ENCODE results near the gene CCDC170.

Gene CCDC170

GRCh38 chr6:151624900-151625536 lies 131.2 kb downstream of the CCDC170 start:
- Histone ChIP-seq H3K4me1 (ENCODE audit: insufficient read depth, low read length) (peaks cover 25% of the 10 kb centered on the region; the same call in 1 of the 2 replicates), H3K9ac (ENCODE audit: low read depth, low read length) (no peak overlapping the region), H3K36me3 (ENCODE audit: insufficient read depth, low read length) (no peaks in the 10 kb centered on the region)

GRCh38 chr6:151627689-151628444 lies 134.1 kb downstream of the CCDC170 start:
- no peak overlapping the region for H3K9ac ChIP-seq (ENCODE audit: low read depth, low read length)
- H3K36me3 ChIP-seq (ENCODE audit: insufficient read depth, low read length): no peaks in the 10 kb centered on the region
- peaks cover 21% of the 10 kb centered on the region; the same call in 1 of the 2 replicates for H3K4me1 ChIP-seq (ENCODE audit: insufficient read depth, low read length)
- no peaks in the 10 kb centered on the region for H3K9me3 ChIP-seq (ENCODE audit: control insufficient read depth, insufficient read depth, low read length)

More at GRCh38 chr6:151624900-151625536, 131.2 kb downstream of the CCDC170 start:
- no peaks in the 10 kb centered on the region for H3K9me3 ChIP-seq (ENCODE audit: control insufficient read depth, insufficient read depth, low read length)

GRCh38 chr6:151629791-151630190 lies 136.0 kb downstream of the CCDC170 start:
- no peaks in the 10 kb centered on the region for H3K9me3 ChIP-seq (ENCODE audit: control insufficient read depth, insufficient read depth, low read length)
- H3K36me3 ChIP-seq (ENCODE audit: insufficient read depth, low read length): no peaks in the 10 kb centered on the region
- no peak overlapping the region for H3K9ac ChIP-seq (ENCODE audit: low read depth, low read length)
- peaks cover 21% of the 10 kb centered on the region; the same call in 1 of the 2 replicates for H3K4me1 ChIP-seq (ENCODE audit: insufficient read depth, low read length)

- no peaks in the 10 kb centered on the region for H3K9me3 ChIP-seq (ENCODE audit: control insufficient read depth, insufficient read depth, low read length)
- peaks cover 21% of the 10 kb centered on the region; the same call in 1 of the 2 replicates for H3K4me1 ChIP-seq (ENCODE audit: insufficient read depth, low read length)
- H3K9ac ChIP-seq (ENCODE audit: low read depth, low read length): no peak overlapping the region
- no peaks in the 10 kb centered on the region for H3K36me3 ChIP-seq (ENCODE audit: insufficient read depth, low read length)
Measured at GRCh38 chr6:151630387-151630786, 136.6 kb downstream of the CCDC170 start.

DNA sequence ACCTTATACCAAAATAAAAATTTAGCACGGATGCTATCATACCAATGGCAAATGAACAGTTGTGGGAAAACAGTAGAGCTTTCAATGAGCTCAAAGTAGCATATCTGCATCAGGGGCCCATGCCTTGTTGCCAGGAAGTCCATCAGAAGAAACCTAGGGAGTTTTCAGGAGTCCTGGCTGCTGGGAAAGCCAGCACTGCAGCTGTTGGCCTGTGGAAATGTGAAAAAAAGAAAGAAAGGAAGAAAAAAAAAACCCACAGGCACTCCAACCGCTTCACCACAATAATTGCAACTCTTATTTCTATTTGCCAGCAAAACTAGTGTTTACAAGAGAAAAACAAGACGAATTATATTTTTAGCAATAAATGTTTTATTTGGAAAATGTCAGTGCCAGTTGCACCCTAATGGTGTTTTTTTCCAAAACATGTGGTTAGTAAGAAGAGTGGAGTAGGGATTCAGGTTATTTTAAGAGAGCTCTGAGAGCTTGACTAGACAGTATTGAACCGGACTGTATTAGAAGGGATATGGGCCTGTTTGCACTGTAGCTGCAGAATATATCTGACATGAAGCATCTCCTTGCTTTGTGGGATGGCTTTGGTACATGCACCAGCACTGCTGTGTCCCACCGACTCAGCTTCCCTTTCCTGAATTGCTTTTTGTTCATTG lies 137.3 kb downstream of the CCDC170 start:
- H3K4me1 ChIP-seq (ENCODE audit: insufficient read depth, low read length): peaks cover 21% of the 10 kb centered on the region; the same call in 1 of the 2 replicates
- H3K9ac ChIP-seq (ENCODE audit: low read depth, low read length): no peak overlapping the region
- no peaks in the 10 kb centered on the region for H3K36me3 ChIP-seq (ENCODE audit: insufficient read depth, low read length)
- H3K9me3 ChIP-seq (ENCODE audit: control insufficient read depth, insufficient read depth, low read length): no peaks in the 10 kb centered on the region

DNA sequence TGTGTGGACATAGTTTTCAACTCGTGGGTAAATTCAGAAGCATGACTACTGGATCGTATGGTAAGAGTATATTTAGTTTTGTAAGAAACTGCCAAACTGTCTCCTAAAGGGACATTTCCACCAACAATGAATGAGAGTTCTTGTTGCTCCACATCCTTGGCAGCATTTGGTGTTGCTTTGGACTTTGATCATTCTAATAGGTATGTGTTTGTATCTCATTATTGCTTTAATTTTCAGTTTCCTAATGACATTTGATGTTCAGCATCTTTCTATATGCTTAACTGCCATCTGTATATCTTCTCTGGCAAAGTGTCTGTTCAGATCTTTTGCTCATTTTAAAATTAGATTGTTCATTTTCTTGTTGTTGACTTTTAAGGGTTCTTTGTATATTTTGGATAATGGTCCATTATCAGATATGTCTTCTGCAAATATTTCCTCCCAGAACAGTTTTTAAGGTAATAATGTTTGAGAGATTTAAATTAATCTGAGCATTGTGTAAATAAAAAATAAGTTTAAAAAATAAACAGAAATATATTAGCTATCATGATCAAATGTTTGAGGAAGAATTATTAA lies 138.7 kb downstream of the CCDC170 start:
- H3K4me1 ChIP-seq (ENCODE audit: insufficient read depth, low read length): peaks cover 21% of the 10 kb centered on the region; the same call in 1 of the 2 replicates
- no peaks in the 10 kb centered on the region for H3K36me3 ChIP-seq (ENCODE audit: insufficient read depth, low read length)
- H3K9me3 ChIP-seq (ENCODE audit: control insufficient read depth, insufficient read depth, low read length): no peaks in the 10 kb centered on the region
- no peak overlapping the region for H3K9ac ChIP-seq (ENCODE audit: low read depth, low read length)

DNA sequence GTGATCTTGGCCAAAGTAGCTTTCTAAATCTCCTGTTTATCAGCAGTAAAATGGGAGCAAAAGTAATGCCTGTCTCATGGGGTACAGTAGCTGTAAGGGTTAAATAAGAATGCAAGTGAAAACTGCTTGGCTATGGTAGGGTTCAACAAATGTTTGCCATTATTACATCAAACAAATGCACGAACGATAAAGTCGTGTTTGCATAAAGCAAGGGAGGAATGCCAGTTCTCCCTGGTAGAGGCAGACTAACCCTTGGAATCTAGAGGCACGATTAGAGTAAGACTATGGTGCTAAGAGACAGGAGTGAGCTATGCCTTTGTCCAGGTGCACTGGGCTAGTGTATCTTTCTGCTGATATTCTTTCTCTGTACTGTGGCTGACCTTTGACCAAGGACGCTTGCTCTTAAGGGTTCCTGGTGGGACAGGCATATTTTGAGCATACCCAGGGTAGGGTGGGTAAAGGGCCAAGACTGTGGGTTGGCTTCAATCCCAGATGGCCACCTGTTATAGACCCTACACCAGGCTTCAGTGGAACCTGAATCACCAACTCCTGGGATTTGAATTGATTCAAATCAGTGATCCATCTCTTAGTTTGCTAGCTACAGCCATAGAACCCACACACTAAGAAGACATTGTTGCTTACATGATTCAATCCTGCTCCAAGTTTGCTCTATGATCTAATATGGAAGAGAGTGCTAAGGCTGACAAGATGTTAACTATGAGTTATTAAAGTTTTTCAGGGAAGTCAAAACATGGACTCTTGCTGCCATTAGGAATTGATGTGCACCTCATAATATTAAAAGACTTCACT lies 139.9 kb downstream of the CCDC170 start:
- peaks cover 12% of the 10 kb centered on the region; the same call in 1 of the 2 replicates for H3K4me1 ChIP-seq (ENCODE audit: insufficient read depth, low read length)

DNA sequence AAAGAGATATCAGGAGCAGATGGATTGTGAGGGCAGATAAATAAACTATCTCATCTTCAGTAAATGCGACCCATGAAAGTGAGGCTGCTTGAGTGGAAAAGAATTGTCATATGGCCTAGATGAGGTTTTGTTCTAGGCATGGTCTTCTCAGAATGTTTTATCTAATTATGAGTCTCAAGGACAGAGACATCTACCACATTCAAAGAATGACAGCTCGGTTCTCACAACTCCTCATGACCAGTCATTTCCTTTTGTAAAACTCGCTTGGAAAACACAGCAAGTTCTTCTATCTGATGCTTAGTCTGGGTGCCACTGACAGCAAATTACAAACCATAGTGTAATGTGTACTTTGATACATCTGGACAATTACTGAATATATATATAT lies 140.5 kb downstream of the CCDC170 start:
- H3K9me3 ChIP-seq (ENCODE audit: control insufficient read depth, insufficient read depth, low read length): no peaks in the 10 kb centered on the region
- H3K4me1 ChIP-seq (ENCODE audit: insufficient read depth, low read length): peaks cover 6% of the 10 kb centered on the region; the same call in 1 of the 2 replicates
- no peak overlapping the region for H3K9ac ChIP-seq (ENCODE audit: low read depth, low read length)
- no peaks in the 10 kb centered on the region for H3K36me3 ChIP-seq (ENCODE audit: insufficient read depth, low read length)

More for the DNA sequence above, 139.9 kb downstream of the CCDC170 start:
- H3K36me3 ChIP-seq (ENCODE audit: insufficient read depth, low read length): no peaks in the 10 kb centered on the region
- no peak overlapping the region for H3K9ac ChIP-seq (ENCODE audit: low read depth, low read length)
- no peaks in the 10 kb centered on the region for H3K9me3 ChIP-seq (ENCODE audit: control insufficient read depth, insufficient read depth, low read length)

DNA sequence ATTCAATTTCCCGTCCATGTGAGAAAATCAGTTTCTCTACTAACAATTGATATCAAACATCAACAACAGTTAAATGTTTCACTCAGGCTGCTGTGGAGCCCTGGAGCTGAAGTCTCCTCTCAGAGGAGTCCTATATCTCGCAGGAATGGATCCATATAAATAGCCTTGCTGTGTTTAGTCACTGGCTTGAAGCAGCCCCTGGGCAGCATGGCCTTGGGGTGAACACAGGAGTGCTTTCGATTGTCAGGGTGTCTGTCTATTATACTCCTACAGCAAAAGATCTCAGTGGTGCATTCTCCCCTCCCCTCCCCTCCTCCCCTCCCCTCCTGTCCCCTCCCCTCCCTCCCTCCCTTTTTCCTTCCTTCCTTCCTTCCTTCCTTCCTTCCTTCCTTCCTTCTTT lies 141.9 kb downstream of the CCDC170 start:
- Histone ChIP-seq H3K9ac (ENCODE audit: low read depth, low read length) (no peak overlapping the region), H3K36me3 (ENCODE audit: insufficient read depth, low read length) (no peaks in the 10 kb centered on the region), H3K9me3 (ENCODE audit: control insufficient read depth, insufficient read depth, low read length) (no peaks in the 10 kb centered on the region), H3K4me1 (ENCODE audit: insufficient read depth, low read length) (no peaks in the 10 kb centered on the region)

GRCh38 chr6:151637814-151638213 lies 144.0 kb downstream of the CCDC170 start:
- Histone ChIP-seq H3K36me3 (ENCODE audit: insufficient read depth, low read length) (no peaks in the 10 kb centered on the region), H3K9ac (ENCODE audit: low read depth, low read length) (no peak overlapping the region), H3K4me1 (ENCODE audit: insufficient read depth, low read length) (no peaks in the 10 kb centered on the region), H3K9me3 (ENCODE audit: control insufficient read depth, insufficient read depth, low read length) (peaks cover 5% of the 10 kb centered on the region; the same call in 1 of the 2 replicates)

DNA sequence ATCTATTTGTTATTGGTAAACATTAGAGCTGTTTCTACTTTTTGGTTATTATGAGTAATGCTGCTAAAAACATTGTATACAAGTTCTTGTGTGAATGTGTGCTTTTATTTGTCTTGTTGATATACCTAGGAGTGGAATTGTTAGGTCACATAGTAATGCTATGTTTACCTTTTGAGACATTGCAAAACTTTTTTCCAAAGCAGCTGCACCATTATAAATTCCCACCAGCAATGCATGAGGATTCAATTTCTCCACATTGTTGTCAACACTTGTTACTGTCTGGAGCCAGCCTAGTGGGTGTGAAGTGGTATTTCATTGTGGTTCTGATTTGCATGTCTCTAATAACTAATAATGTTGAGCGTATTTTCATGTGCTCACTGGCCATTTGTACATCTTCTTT lies 145.9 kb downstream of the CCDC170 start:
- H3K4me1 ChIP-seq (ENCODE audit: insufficient read depth, low read length): no peaks in the 10 kb centered on the region
- H3K9me3 ChIP-seq (ENCODE audit: control insufficient read depth, insufficient read depth, low read length): peaks cover 5% of the 10 kb centered on the region; the same call in 1 of the 2 replicates
- no peaks in the 10 kb centered on the region for H3K36me3 ChIP-seq (ENCODE audit: insufficient read depth, low read length)

DNA sequence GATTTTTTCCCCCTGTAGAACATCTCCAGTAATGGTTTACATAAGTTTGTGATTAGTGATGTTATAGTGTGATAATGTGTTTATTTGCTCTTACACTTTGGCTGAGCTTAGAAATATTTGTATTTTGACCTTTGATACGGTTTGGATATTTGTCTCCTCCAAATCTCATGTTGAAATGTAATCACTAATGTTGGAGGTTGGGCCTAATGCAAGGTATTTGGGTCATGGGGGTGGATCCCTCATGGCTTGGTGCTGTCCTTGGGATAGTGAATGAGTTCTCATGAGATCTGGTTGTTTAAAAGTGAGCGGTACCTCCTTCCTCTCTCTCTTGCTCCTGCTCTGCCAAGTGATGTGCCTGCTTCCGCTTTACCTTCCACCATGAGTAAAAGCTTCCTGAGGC lies 147.2 kb downstream of the CCDC170 start:
- H3K9me3 ChIP-seq (ENCODE audit: control insufficient read depth, insufficient read depth, low read length): peaks cover 5% of the 10 kb centered on the region; the same call in 1 of the 2 replicates

More for the DNA sequence above, 145.9 kb downstream of the CCDC170 start:
- H3K9ac ChIP-seq (ENCODE audit: low read depth, low read length): no peak overlapping the region

GRCh38 chr6:151647976-151648639 lies 154.3 kb downstream of the CCDC170 start:
- no peaks in the 10 kb centered on the region for H3K36me3 ChIP-seq (ENCODE audit: insufficient read depth, low read length)
- no peak overlapping the region for H3K9ac ChIP-seq (ENCODE audit: low read depth, low read length)

More for the DNA sequence above, 147.2 kb downstream of the CCDC170 start:
- Histone ChIP-seq H3K4me1 (ENCODE audit: insufficient read depth, low read length) (no peaks in the 10 kb centered on the region), H3K9ac (ENCODE audit: low read depth, low read length) (no peak overlapping the region), H3K36me3 (ENCODE audit: insufficient read depth, low read length) (no peaks in the 10 kb centered on the region)

More at GRCh38 chr6:151647976-151648639, 154.3 kb downstream of the CCDC170 start:
- no peaks in the 10 kb centered on the region for H3K9me3 ChIP-seq (ENCODE audit: control insufficient read depth, insufficient read depth, low read length)
- H3K4me1 ChIP-seq (ENCODE audit: insufficient read depth, low read length): peaks cover 6% of the 10 kb centered on the region; the same call in 1 of the 2 replicates
